GM21723 (cell line): ENCODE results near the gene TOMM6.

Experiments
- ATAC-seq: cut with Tn5 transposase; IDR thresholded peaks from one replicate; pipeline ENCODE4 v1.9.1; 2021; ENCODE audit warnings: mild to moderate bottlenecking, moderate library complexity; ENCODE audit not compliant: unreplicated experiment

TOMM6 gene

GRCh38 chr6:41818271-41819054 is 31.0 kb downstream of the TOMM6 start:
- ATAC-seq = no peak

GRCh38 chr6:41821266-41821665 is 33.8 kb downstream of the TOMM6 start:
- ATAC-seq = no peak

GRCh38 chr6:41822021-41822420 is 34.5 kb downstream of the TOMM6 start:
- ATAC-seq = no peak

- no peak for ATAC-seq
Observed at GRCh38 chr6:41823178-41823577, 35.7 kb downstream of the TOMM6 start.

- no peak for ATAC-seq
Observed at GRCh38 chr6:41824571-41825569, 37.4 kb downstream of the TOMM6 start.

GRCh38 chr6:41826343-41827022 is 39.0 kb downstream of the TOMM6 start:
- ATAC-seq = no peak

- ATAC-seq = no peak
Observed at GRCh38 chr6:41832263-41832662, 44.8 kb downstream of the TOMM6 start.

GRCh38 chr6:41836022-41836659 is 48.6 kb downstream of the TOMM6 start:
- no peak for ATAC-seq

GRCh38 chr6:41836660-41837052 is 49.2 kb downstream of the TOMM6 start:
- ATAC-seq = no peak
